H9 (cell line): ENCODE data around the gene CEP41. TPM values are rescaled to one million over a fixed set of nuclear protein-coding genes. Genes with fewer than 3 reads are reported as not detected.

ENCODE experiments used
- DNase-seq: peaks from one replicate; pipeline ENCODE4 v3.0.0-alpha.2; 2017
- H2AFZ ChIP-seq: one replicate; pipeline ENCODE4 v1.6.1; 2013; ENCODE audit warnings: mild to moderate bottlenecking, low read length, control low read depth, moderate library complexity
- H2AK5ac ChIP-seq: 2 replicates; pipeline ENCODE4 v1.6.1; 2013; ENCODE audit warnings: low read length, control low read depth, mixed read lengths; ENCODE audit not compliant: insufficient read length
- H2BK120ac ChIP-seq: one replicate; pipeline ENCODE4 v1.6.1; 2013; ENCODE audit warnings: low read depth, mild to moderate bottlenecking, low read length, control low read depth, inconsistent platforms; ENCODE audit not compliant: poor library complexity, severe bottlenecking
- H2BK12ac ChIP-seq: 2 replicates; pipeline ENCODE4 v1.6.1; 2013; ENCODE audit warnings: low read length, control low read depth, mixed read lengths, low read depth; ENCODE audit not compliant: insufficient read length
- H2BK15ac ChIP-seq: 2 replicates; pipeline ENCODE4 v1.6.1; 2013; ENCODE audit warnings: low read depth, low read length, control low read depth
- H2BK20ac ChIP-seq: one replicate; pipeline ENCODE4 v1.6.1; 2013; ENCODE audit warnings: low read depth, mild to moderate bottlenecking, low read length, control low read depth, inconsistent platforms; ENCODE audit not compliant: poor library complexity, severe bottlenecking
- H2BK5ac ChIP-seq: 2 replicates; pipeline ENCODE4 v1.6.1; 2013; ENCODE audit warnings: low read length, control low read depth, mixed read lengths; ENCODE audit not compliant: insufficient read length
- H3K14ac ChIP-seq: 2 replicates; pipeline ENCODE4 v1.6.1; 2013; ENCODE audit warnings: low read length, control low read depth; ENCODE audit not compliant: insufficient read depth
- H3K18ac ChIP-seq: 2 replicates; pipeline ENCODE4 v1.6.1; 2013; ENCODE audit warnings: low read depth, mild to moderate bottlenecking, mixed read lengths, low read length, control low read depth; ENCODE audit not compliant: insufficient read length
- H3K23ac ChIP-seq: 2 replicates; pipeline ENCODE4 v1.6.1; 2013; ENCODE audit warnings: low read length, control low read depth, mixed read lengths, low read depth; ENCODE audit not compliant: insufficient read length
- H3K23me2 ChIP-seq: 2 replicates; pipeline ENCODE4 v1.6.1; 2013; ENCODE audit warnings: low read depth, mild to moderate bottlenecking, mixed read lengths, low read length, control low read depth; ENCODE audit not compliant: insufficient read length, poor library complexity, severe bottlenecking
- H3K27ac ChIP-seq: 2 replicates; pipeline ENCODE4 v1.5.1; 2013; ENCODE audit warnings: low read length, control low read depth, mixed read lengths, low read depth; ENCODE audit not compliant: insufficient read length
- H3K27me3 ChIP-seq: 2 replicates; pipeline ENCODE4 v1.6.1; 2013; ENCODE audit warnings: low read length, control low read depth, inconsistent platforms; ENCODE audit not compliant: insufficient read depth
- H3K4ac ChIP-seq: 2 replicates; pipeline ENCODE4 v1.6.1; 2013; ENCODE audit warnings: low read depth, mild to moderate bottlenecking, control low read depth, inconsistent platforms, low read length, moderate library complexity
- H3K4me1 ChIP-seq: 2 replicates; pipeline ENCODE4 v1.6.1; 2013; ENCODE audit warnings: low read length, control low read depth, inconsistent platforms; ENCODE audit not compliant: insufficient read depth
- H3K4me2 ChIP-seq: 2 replicates; pipeline ENCODE4 v1.6.1; 2013; ENCODE audit warnings: low read length, control low read depth, mixed read lengths; ENCODE audit not compliant: insufficient read length, insufficient read depth
- H3K56ac ChIP-seq: 2 replicates; pipeline ENCODE4 v1.6.1; 2013; ENCODE audit warnings: low read depth, mild to moderate bottlenecking, mixed read lengths, low read length, control low read depth; ENCODE audit not compliant: insufficient read length
- H3K79me1 ChIP-seq: 2 replicates; pipeline ENCODE4 v1.6.1; 2013; ENCODE audit warnings: low read depth, mild to moderate bottlenecking, moderate library complexity, low read length, control low read depth, inconsistent platforms; ENCODE audit not compliant: insufficient read depth, poor library complexity, severe bottlenecking
- H3K79me2 ChIP-seq: 2 replicates; pipeline ENCODE4 v1.6.1; 2013; ENCODE audit warnings: low read length, control low read depth, inconsistent platforms; ENCODE audit not compliant: insufficient read depth
- H3K9ac ChIP-seq: 2 replicates; pipeline ENCODE4 v1.6.1; 2013; ENCODE audit warnings: low read length, control low read depth, mixed read lengths; ENCODE audit not compliant: insufficient read length; ENCODE audit errors: extremely low read depth
- H3K9me3 ChIP-seq: one replicate; pipeline ENCODE4 v1.6.1; 2013; ENCODE audit warnings: low read depth, low read length, inconsistent platforms; ENCODE audit not compliant: control insufficient read depth
- H3T11ph ChIP-seq: one replicate; pipeline ENCODE4 v1.6.1; 2013; ENCODE audit warnings: mild to moderate bottlenecking, low read length, control low read depth, inconsistent platforms
- H4K20me1 ChIP-seq: one replicate; pipeline ENCODE4 v1.6.1; 2013; ENCODE audit not compliant: control insufficient read depth, insufficient read length, insufficient read depth
- H4K5ac ChIP-seq: 2 replicates; pipeline ENCODE4 v1.6.1; 2013; ENCODE audit warnings: low read depth, mild to moderate bottlenecking, mixed read lengths, low read length, control low read depth; ENCODE audit not compliant: insufficient read length
- H4K8ac ChIP-seq: replicated peaks from 2 replicates; pipeline ENCODE4 v1.6.1; 2013; ENCODE audit warnings: low read length, control low read depth, mixed read lengths, low read depth; ENCODE audit not compliant: insufficient read length
- H4K91ac ChIP-seq: 2 replicates; pipeline ENCODE4 v1.6.1; 2013; ENCODE audit warnings: low read depth, mild to moderate bottlenecking, moderate library complexity, mixed read lengths, low read length, control low read depth; ENCODE audit not compliant: insufficient read length
- H3K27ac Mint-ChIP-seq, 3 experiments: 2 replicates in 2 of 3; 3 replicates in 1 of 3; pipeline ENCODE4 v1.8.0; 2020 to 2021; ENCODE audit warnings: mixed read lengths in 3 of 3, mild to moderate bottlenecking in 1 of 3, moderate library complexity in 1 of 3
- H3K27me3 Mint-ChIP-seq: 2 replicates; pipeline ENCODE4 v1.8.0; 2021; ENCODE audit warnings: low read depth, mild to moderate bottlenecking, moderate library complexity, mixed read lengths
- H3K36me3 Mint-ChIP-seq, 3 experiments: 2 replicates in 2 of 3; 3 replicates in 1 of 3; pipeline ENCODE4 v1.8.0; 2020 to 2021; ENCODE audit warnings: low read depth in 3 of 3, mixed read lengths in 3 of 3; ENCODE audit not compliant: insufficient read depth in 1 of 3
- H3K4me1 Mint-ChIP-seq, 2 experiments: 2 replicates each; pipeline ENCODE4 v1.8.0; 2020; ENCODE audit warnings: mixed read lengths in 2 of 2
- H3K4me3 Mint-ChIP-seq, 2 experiments: 2 replicates in 1 of 2; 3 replicates in 1 of 2; pipeline ENCODE4 v1.8.0; 2020 to 2021; ENCODE audit warnings: mild to moderate bottlenecking in 2 of 2, mixed read lengths in 2 of 2, moderate library complexity in 1 of 2
- H3K9me3 Mint-ChIP-seq, 2 experiments: 2 replicates in 1 of 2; 3 replicates in 1 of 2; pipeline ENCODE4 v1.8.0; 2020; ENCODE audit warnings: mild to moderate bottlenecking in 2 of 2, mixed read lengths in 2 of 2, moderate library complexity in 1 of 2
- WGBS: extraction: QIAGEN DNeasy Blood & Tissue Kit; methylation state at CpG from one replicate; pipeline ENCODE4 v1.1.7; 2013; ENCODE audit warnings: missing lambda C conversion rate, low lambda C conversion rate, mixed read lengths; ENCODE audit not compliant: insufficient read length; ENCODE audit errors: extremely low coverage; 5-methylcytosine and 5-hydroxymethylcytosine counted together
- total RNA-seq: library from RNA; stranded (reverse); gene quantifications from 2 replicates; pipeline ENCODE4 v1.2.1, GENCODE V29; 2021
- TF ChIP-seq, protein P1 (sequence below): fragments of 200-600 bp; sonication (generic); conservative IDR thresholded peaks from 3 replicates; pipeline ENCODE4 v1.8.0; 2021; ENCODE audit warnings: antibody characterized with exemption, mild to moderate bottlenecking

Gene CEP41
- total RNA-seq, 1 experiment from 2014 or later, result 9.7 TPM

DNA sequence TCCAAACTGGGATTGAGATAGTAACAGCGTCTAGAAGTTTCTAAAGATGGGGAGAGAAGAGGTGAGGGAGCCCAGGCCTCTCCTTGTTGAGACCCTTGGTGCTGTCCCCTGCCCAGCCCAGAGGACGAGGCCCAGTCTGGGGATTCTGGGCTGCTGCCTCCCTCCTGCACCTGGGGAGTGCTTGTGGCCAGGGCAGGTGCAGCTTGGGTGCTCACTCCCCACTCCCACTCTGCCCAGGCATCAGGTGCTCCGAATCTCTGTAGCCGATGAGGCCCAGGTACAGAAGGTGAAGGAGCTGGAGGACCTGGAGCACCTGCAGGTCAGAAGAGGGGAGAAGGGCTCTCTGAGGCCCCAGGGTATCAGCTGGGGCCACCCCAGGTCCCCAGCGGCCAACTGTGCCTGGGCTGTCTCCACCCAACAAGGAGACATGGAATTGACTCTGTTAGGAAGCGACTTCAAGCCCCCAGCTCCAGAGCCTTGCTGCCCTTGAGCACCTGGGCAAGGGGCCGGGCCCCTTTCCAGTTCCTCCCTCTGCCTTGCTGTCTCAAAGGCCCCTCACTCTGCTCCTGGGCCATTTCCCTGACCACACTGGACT lies 59.9 kb downstream of the CEP41 start:
- no peak overlapping the region for H2AFZ ChIP-seq
- Mint-ChIP-seq H3K36me3 (peaks cover 9 to 15% (median 13%) of the 10 kb centered on the region in 3 experiments), H3K4me1 (peaks cover 4 to 10% of the 10 kb centered on the region in 2 experiments; a peak in 3 of 4 replicates), H3K9me3 (peaks cover 13 to 20% of the 10 kb centered on the region in 2 experiments), H3K27ac (no peak overlapping the region), H3K4me3 (no peak overlapping the region), H3K27me3 (peaks cover 5% of the 10 kb centered on the region)
- H2BK20ac ChIP-seq, result no peak overlapping the region
- TF ChIP-seq, protein P1, sequence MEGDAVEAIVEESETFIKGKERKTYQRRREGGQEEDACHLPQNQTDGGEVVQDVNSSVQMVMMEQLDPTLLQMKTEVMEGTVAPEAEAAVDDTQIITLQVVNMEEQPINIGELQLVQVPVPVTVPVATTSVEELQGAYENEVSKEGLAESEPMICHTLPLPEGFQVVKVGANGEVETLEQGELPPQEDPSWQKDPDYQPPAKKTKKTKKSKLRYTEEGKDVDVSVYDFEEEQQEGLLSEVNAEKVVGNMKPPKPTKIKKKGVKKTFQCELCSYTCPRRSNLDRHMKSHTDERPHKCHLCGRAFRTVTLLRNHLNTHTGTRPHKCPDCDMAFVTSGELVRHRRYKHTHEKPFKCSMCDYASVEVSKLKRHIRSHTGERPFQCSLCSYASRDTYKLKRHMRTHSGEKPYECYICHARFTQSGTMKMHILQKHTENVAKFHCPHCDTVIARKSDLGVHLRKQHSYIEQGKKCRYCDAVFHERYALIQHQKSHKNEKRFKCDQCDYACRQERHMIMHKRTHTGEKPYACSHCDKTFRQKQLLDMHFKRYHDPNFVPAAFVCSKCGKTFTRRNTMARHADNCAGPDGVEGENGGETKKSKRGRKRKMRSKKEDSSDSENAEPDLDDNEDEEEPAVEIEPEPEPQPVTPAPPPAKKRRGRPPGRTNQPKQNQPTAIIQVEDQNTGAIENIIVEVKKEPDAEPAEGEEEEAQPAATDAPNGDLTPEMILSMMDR, result no peak
- no peak overlapping the region for H3K4ac ChIP-seq
- no peaks in the 10 kb centered on the region for H3K79me2 ChIP-seq
- no peak overlapping the region; the same call in 1 of the 2 replicates for H2BK15ac ChIP-seq
- no peak overlapping the region for H4K5ac ChIP-seq
- H3K9me3 ChIP-seq, result no peaks in the 10 kb centered on the region
- no peak overlapping the region for H2AK5ac ChIP-seq
- no peak overlapping the region for H3K27ac ChIP-seq
- no peaks in the 10 kb centered on the region for H4K20me1 ChIP-seq
- no peak overlapping the region for H3K56ac ChIP-seq
- no CpG with 5 or more reads among the region's 7 CpGs for WGBS
- no peak overlapping the region for H2BK12ac ChIP-seq
- no peak overlapping the region for H3K18ac ChIP-seq
- H3K4me2 ChIP-seq, result no peak overlapping the region
- H4K91ac ChIP-seq, result no peak overlapping the region
- no peaks in the 10 kb centered on the region for H3K23me2 ChIP-seq
- no peak for DNase-seq
- H2BK5ac ChIP-seq, result no peak overlapping the region
- H3K4me1 ChIP-seq, result no peaks in the 10 kb centered on the region
- no peak overlapping the region for H3K9ac ChIP-seq
- no peaks in the 10 kb centered on the region for H3K27me3 ChIP-seq
- no peaks in the 10 kb centered on the region for H3K79me1 ChIP-seq
- no peak overlapping the region for H2BK120ac ChIP-seq
- H3T11ph ChIP-seq, result no peak overlapping the region
- no peak overlapping the region for H4K8ac ChIP-seq
- H3K14ac ChIP-seq, result no peak overlapping the region
- H3K23ac ChIP-seq, result no peak overlapping the region
